Heart right ventricle (tissue), 12 donors: Measurements from ENCODE around the gene THOC3. TPM values are rescaled to one million over a fixed set of nuclear protein-coding genes. Genes with fewer than 3 reads are reported as not detected.

Experiments
- polyA plus RNA-seq, 2 donors: library from polyadenylated mRNA; stranded (reverse); fragments of 200-250 nt; gene quantifications; one replicate each; pipeline ENCODE4 v1.2.3, GENCODE V29; 2013
- total RNA-seq, 10 donors: library from RNA; stranded (reverse); fragmentation: NEBNext Ultra II Directional in 3 of 10; extraction: Animal tissue kit (Norgen Biotek cat#: 25700) in 3 of 10; gene quantifications; one replicate each; pipeline versions ENCODE4 v1.2.1 to v1.2.4, GENCODE V29; 2021 to 2023
- donor health status: ischemic (EF 13 %, LVEDD 7.1; RV severe dilation, severe dysfunction).
- donor health status: healthy with polysubstance abuse.
- donor health status: DM: no; HTN: yes; CAD: no.
- donor health status: DM: no; HTN: no; CAD: no.
- donor health status: ischemic (EF 25% LVEDD 6.9; RV normal size, moderate dysfunction).
- donor health status: ischemic (EF 25% LVEDD 5.7; RV mildly dilated, moderate dysfunction).
- donor health status: healthy.
- donor health status: nonischemic (EF 11% LVEDD 7.7; RV severe dilation, severe dysfunction).
- donor health status: DM: yes; HTN: yes; CAD: no.
- donor health status: PGD.
- donor health status: ischemic (EF 29% LVEDD 5.4; RV normal size, mild dysfunction).
- donor health status: nonischemic (EF 23%, LVEDD 6.1; RV moderate dilation, normal function).

Gene THOC3
- total and polyA plus RNA-seq, 12 donors = 2.9 to 16.2 (median 10.5) TPM

Other genes starting within 250 kb of the THOC3 start
- not detected for gene CPLX2, start 96.7 kb downstream of the THOC3 start, total RNA-seq
- under 1 TPM in 1 of 2 donors, not detected in 1; 0.07 TPM for gene CPLX2, start 96.7 kb downstream of the THOC3 start, polyA plus RNA-seq